ENCODE results near the gene ZNF555.

ZNF555 gene

GRCh38 chr19:2805261-2805900, 35.9 kb upstream of the ZNF555 start:
- no peak overlapping the region for H3K4me3 ChIP-seq
- H3K4me1 ChIP-seq: no peaks in the 10 kb centered on the region
- H3K27ac ChIP-seq: no peak overlapping the region
- H3K27me3 ChIP-seq: no peaks in the 10 kb centered on the region
- DNase-seq: no peak
- TF ChIP-seq, protein P1, sequence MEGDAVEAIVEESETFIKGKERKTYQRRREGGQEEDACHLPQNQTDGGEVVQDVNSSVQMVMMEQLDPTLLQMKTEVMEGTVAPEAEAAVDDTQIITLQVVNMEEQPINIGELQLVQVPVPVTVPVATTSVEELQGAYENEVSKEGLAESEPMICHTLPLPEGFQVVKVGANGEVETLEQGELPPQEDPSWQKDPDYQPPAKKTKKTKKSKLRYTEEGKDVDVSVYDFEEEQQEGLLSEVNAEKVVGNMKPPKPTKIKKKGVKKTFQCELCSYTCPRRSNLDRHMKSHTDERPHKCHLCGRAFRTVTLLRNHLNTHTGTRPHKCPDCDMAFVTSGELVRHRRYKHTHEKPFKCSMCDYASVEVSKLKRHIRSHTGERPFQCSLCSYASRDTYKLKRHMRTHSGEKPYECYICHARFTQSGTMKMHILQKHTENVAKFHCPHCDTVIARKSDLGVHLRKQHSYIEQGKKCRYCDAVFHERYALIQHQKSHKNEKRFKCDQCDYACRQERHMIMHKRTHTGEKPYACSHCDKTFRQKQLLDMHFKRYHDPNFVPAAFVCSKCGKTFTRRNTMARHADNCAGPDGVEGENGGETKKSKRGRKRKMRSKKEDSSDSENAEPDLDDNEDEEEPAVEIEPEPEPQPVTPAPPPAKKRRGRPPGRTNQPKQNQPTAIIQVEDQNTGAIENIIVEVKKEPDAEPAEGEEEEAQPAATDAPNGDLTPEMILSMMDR (IDR thresholded peaks at IDR 0.05): no peak
- intact Hi-C loops (cut with DNase I; ENCODE audit: low total_unique reads): no loop called here
- H3K9me3 ChIP-seq: no peaks in the 10 kb centered on the region
- H3K36me3 ChIP-seq: peaks cover 4 to 98% (median 70%) of the 10 kb centered on the region in 3 donors

- Histone ChIP-seq H3K27me3 (no peaks in the 10 kb centered on the region), H3K4me1 (no peaks in the 10 kb centered on the region), H3K36me3 (peaks cover 4 to 98% (median 68%) of the 10 kb centered on the region in 3 donors), H3K9me3 (no peaks in the 10 kb centered on the region), H3K27ac (no peak overlapping the region), H3K4me3 (no peak overlapping the region)
- TF ChIP-seq, protein P1 (IDR thresholded peaks at IDR 0.05): no peak
- intact Hi-C loops (cut with DNase I; ENCODE audit: low total_unique reads): no loop called here
- no peak for DNase-seq
Measured at GRCh38 chr19:2805991-2806649, 35.2 kb upstream of the ZNF555 start.

DNA sequence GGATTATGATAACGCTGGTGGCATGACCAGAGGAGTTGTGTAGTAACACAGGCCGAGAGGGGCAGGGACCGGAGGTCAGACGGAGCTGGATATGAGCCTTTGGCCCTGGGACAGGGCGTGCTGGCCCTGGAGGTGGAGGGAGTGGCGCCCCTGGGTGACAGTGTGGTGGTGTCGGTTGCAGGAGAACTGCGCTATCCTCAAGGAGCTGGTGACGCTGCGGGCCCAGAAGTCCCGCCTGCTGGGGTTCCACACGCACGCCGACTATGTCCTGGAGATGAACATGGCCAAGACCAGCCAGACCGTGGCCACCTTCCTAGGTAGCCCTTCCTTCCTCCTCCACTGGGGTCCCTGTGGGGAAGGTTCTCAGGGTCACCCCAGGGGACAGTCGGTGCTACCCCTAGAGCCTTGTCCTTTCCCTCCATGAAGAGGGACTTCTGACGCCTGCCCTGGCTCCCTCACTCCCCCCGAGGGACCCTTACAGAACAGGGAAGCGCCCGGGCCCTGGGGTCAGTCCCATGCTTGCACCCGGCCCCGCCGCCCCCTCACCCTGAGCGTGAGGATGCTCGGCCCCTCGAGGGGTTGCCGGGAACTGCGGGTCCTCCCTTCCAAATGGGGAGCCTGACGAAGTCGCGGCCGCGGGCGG, 34.4 kb upstream of the ZNF555 start:
- no peaks in the 10 kb centered on the region for H3K4me1 ChIP-seq
- H3K4me3 ChIP-seq: no peak overlapping the region
- H3K27ac ChIP-seq: no peak overlapping the region
- TF ChIP-seq, protein P1 (IDR thresholded peaks at IDR 0.05): no peak
- intact Hi-C loops (cut with DNase I; ENCODE audit: low total_unique reads): no loop called here
- no peaks in the 10 kb centered on the region for H3K9me3 ChIP-seq
- peaks cover 4 to 98% (median 68%) of the 10 kb centered on the region in 3 donors for H3K36me3 ChIP-seq
- H3K27me3 ChIP-seq: no peaks in the 10 kb centered on the region
- no peak for DNase-seq

DNA sequence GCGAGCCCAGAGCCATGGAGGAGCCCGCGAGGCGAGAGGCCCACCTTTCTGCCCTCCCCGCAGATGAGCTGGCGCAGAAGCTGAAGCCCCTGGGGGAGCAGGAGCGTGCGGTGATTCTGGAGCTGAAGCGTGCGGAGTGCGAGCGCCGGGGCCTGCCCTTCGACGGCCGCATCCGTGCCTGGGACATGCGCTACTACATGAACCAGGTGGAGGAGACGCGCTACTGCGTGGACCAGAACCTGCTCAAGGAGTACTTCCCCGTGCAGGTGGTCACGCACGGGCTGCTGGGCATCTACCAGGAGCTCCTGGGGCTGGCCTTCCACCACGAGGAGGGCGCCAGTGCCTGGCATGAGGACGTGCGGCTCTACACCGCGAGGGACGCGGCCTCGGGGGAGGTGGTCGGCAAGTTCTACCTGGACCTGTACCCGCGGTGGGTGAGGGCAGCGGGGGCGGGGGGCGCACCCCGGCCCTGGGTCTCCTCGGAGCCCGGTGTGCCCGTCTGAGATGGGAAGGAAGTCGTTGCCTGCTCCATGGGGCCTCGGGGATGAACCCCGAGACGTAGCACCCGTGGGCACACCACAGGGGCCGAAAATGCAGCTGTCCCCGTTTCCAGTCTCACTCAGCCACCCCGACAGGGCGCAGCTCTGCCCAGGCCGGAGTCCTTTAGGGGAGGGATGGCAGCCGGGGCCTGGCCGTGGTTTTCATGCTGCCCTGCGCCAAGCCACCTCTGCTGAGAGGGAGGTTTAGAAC, 33.7 kb upstream of the ZNF555 start:
- intact Hi-C loops (cut with DNase I; ENCODE audit: low total_unique reads): no loop called here
- TF ChIP-seq, protein P1 (IDR thresholded peaks at IDR 0.05): no peak
- no peak for DNase-seq
- Histone ChIP-seq H3K27me3 (no peaks in the 10 kb centered on the region), H3K36me3 (peaks cover 4 to 100% (median 68%) of the 10 kb centered on the region in 3 donors), H3K27ac (no peak overlapping the region), H3K9me3 (no peaks in the 10 kb centered on the region), H3K4me1 (no peaks in the 10 kb centered on the region), H3K4me3 (no peak overlapping the region)

DNA sequence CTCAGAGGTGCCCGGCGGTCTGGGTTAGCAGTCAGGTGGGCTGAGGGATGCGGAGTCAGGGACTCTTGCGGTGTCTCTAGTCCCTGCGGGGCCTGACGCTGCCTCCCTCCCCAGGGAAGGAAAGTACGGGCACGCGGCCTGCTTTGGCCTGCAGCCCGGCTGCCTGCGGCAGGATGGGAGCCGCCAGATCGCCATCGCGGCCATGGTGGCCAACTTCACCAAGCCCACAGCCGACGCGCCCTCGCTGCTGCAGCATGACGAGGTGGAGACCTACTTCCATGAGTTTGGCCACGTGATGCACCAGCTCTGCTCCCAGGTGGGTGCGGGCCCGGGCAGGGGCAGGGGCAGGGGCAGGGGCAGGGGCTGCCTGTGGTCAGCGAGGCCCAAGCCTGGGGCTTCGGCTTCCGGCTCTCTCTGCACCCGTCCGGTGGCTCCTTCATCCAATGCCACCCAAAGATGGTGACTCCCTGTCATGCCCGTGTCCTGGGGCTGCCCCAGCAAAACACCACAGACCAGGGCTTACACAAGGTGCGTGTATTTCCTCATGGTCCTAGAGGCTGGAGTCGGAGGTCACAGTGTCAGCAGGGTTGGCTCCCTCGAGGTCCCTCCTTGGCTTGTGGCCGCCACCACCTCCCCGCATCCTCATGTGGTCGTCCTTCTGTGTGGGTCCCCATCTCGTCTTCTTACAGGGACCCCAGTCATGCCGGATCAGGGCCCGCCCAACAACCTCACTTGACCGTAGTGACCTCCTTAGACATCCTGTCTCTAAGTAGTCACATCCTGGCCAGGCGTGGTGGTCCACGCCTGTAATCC, 32.9 kb upstream of the ZNF555 start:
- Histone ChIP-seq H3K4me1 (no peaks in the 10 kb centered on the region), H3K27ac (no peak overlapping the region), H3K36me3 (peaks cover 4 to 100% (median 69%) of the 10 kb centered on the region in 3 donors), H3K27me3 (no peaks in the 10 kb centered on the region), H3K4me3 (no peak overlapping the region), H3K9me3 (no peaks in the 10 kb centered on the region)
- TF ChIP-seq, protein P1 (IDR thresholded peaks at IDR 0.05): no peak
- DNase-seq: no peak
- intact Hi-C loops (cut with DNase I; ENCODE audit: low total_unique reads): no loop called here
